ENCODE measurements around the gene STX8. TPM values are rescaled to one million over a fixed set of nuclear protein-coding genes. Genes with fewer than 3 reads are reported as not detected.
"Not testable (repeated sequence)": the region's sequence is repeated elsewhere in the genome, so short reads cannot be mapped to it uniquely, and the experiment has no call there.

STX8 gene
- polyA plus RNA-seq, 3 donors: 72.6 to 77.0 (median 76.8) TPM

GRCh38 chr17:9557161-9557755, 18.4 kb downstream of the STX8 start:
- no peak for DNase-seq (ENCODE audit: low read depth in 3 of 3, low spot score in 2 of 3)

GRCh38 chr17:9554715-9555114, 20.9 kb downstream of the STX8 start:
- DNase-seq (ENCODE audit: low read depth in 3 of 3, low spot score in 2 of 3): not testable (repeated sequence)

GRCh38 chr17:9553596-9553995, 22.0 kb downstream of the STX8 start:
- DNase-seq (ENCODE audit: low read depth in 3 of 3, low spot score in 2 of 3): peak in 1 of 3 donors; percentile 25

GRCh38 chr17:9553181-9553580, 22.4 kb downstream of the STX8 start:
- DNase-seq (ENCODE audit: low read depth in 3 of 3, low spot score in 2 of 3): peak in 1 of 3 donors; percentile 10

- no peak for DNase-seq (ENCODE audit: low read depth in 3 of 3, low spot score in 2 of 3)
Measured at GRCh38 chr17:9549215-9549614, 26.4 kb downstream of the STX8 start.

- no peak for DNase-seq (ENCODE audit: low read depth in 3 of 3, low spot score in 2 of 3)
Measured at GRCh38 chr17:9544221-9544620, 31.4 kb downstream of the STX8 start.

GRCh38 chr17:9541718-9542117, 33.9 kb downstream of the STX8 start:
- no peak for DNase-seq (ENCODE audit: low read depth in 3 of 3, low spot score in 2 of 3)

GRCh38 chr17:9538626-9539025, 37.0 kb downstream of the STX8 start:
- DNase-seq (ENCODE audit: low read depth in 3 of 3, low spot score in 2 of 3): no peak

GRCh38 chr17:9537177-9537776, 38.3 kb downstream of the STX8 start:
- no peak for DNase-seq (ENCODE audit: low read depth in 3 of 3, low spot score in 2 of 3)

- no peak for DNase-seq (ENCODE audit: low read depth in 3 of 3, low spot score in 2 of 3)
Measured at GRCh38 chr17:9536061-9536460, 39.6 kb downstream of the STX8 start.

- no peak for DNase-seq (ENCODE audit: low read depth in 3 of 3, low spot score in 2 of 3)
Measured at GRCh38 chr17:9533441-9533840, 42.2 kb downstream of the STX8 start.

GRCh38 chr17:9532715-9533114, 42.9 kb downstream of the STX8 start:
- no peak for DNase-seq (ENCODE audit: low read depth in 3 of 3, low spot score in 2 of 3)

- DNase-seq (ENCODE audit: low read depth in 3 of 3, low spot score in 2 of 3): no peak
Measured at GRCh38 chr17:9531034-9531433, 44.6 kb downstream of the STX8 start.

- no peak for DNase-seq (ENCODE audit: low read depth in 3 of 3, low spot score in 2 of 3)
Measured at GRCh38 chr17:9529033-9529700, 46.5 kb downstream of the STX8 start.

- DNase-seq (ENCODE audit: low read depth in 3 of 3, low spot score in 2 of 3): no peak
Measured at GRCh38 chr17:9527788-9528187, 47.8 kb downstream of the STX8 start.

- peak in 2 of 3 donors; percentile 29 to 32 for DNase-seq (ENCODE audit: low read depth in 3 of 3, low spot score in 2 of 3)
Measured at GRCh38 chr17:9522074-9522473, 53.5 kb downstream of the STX8 start.

GRCh38 chr17:9521062-9521461, 54.6 kb downstream of the STX8 start:
- DNase-seq (ENCODE audit: low read depth in 3 of 3, low spot score in 2 of 3): no peak

- no peak for DNase-seq (ENCODE audit: low read depth in 3 of 3, low spot score in 2 of 3)
Measured at GRCh38 chr17:9520649-9521048, 55.0 kb downstream of the STX8 start.

GRCh38 chr17:9519583-9520272, 55.9 kb downstream of the STX8 start:
- DNase-seq (ENCODE audit: low read depth in 3 of 3, low spot score in 2 of 3): no peak

- no peak for DNase-seq (ENCODE audit: low read depth in 3 of 3, low spot score in 2 of 3)
Measured at GRCh38 chr17:9517396-9517795, 58.2 kb downstream of the STX8 start.

GRCh38 chr17:9513266-9513665, 62.4 kb downstream of the STX8 start:
- no peak for DNase-seq (ENCODE audit: low read depth in 3 of 3, low spot score in 2 of 3)
